GM06990 (cell line): ENCODE measurements around the gene SDK2.

ENCODE experiments used
- DNase-seq: peaks from one replicate; pipeline ENCODE4 v3.0.0-alpha.2; 2011; ENCODE audit not compliant: insufficient read length; ENCODE audit errors: extremely low read depth
- H3K27me3 ChIP-seq: replicated peaks from 2 replicates; pipeline ENCODE4 v1.6.0; 2011; ENCODE audit warnings: low read length; ENCODE audit not compliant: control insufficient read depth, insufficient read depth
- H3K36me3 ChIP-seq: 2 replicates; pipeline ENCODE4 v1.5.1; 2011; ENCODE audit warnings: low read length; ENCODE audit not compliant: control insufficient read depth, insufficient read depth
- H3K4me3 ChIP-seq: replicated peaks from 2 replicates; pipeline ENCODE4 v1.5.1; 2011; ENCODE audit warnings: low read depth, mild to moderate bottlenecking, control low read depth, low read length
- TF ChIP-seq, protein P1 (sequence below): IDR thresholded peaks from 2 replicates; pipeline ENCODE4 v1.5.1; 2011; ENCODE audit warnings: low read length, control low read depth, mild to moderate bottlenecking, inconsistent platforms; ENCODE audit not compliant: insufficient read depth, poor library complexity, severe bottlenecking

The SDK2 gene

DNA sequence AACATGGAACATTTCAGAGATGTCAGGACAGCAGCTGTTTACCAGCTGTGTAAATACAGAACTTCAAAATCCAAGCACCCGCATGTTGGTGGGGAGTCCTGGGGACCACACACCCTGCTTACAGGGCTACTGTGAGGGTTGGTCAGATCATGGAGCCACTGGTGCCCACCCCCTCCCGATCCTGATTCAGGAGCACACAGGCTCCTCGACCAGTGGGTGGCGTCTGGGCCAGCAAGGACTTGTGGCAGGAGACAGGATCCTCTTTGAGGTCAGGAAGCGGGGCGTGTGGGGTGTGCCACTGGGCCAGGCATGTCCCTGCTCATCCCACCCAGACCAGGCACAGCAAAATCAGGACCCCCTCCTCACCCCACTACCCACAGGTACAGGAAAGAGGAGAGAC lies 83.6 kb downstream of the SDK2 start:
- Histone ChIP-seq H3K36me3 (no peaks in the 10 kb centered on the region), H3K27me3 (no peaks in the 10 kb centered on the region; the same call in 1 of the 2 replicates), H3K4me3 (no peak overlapping the region)
- TF ChIP-seq, protein P1, sequence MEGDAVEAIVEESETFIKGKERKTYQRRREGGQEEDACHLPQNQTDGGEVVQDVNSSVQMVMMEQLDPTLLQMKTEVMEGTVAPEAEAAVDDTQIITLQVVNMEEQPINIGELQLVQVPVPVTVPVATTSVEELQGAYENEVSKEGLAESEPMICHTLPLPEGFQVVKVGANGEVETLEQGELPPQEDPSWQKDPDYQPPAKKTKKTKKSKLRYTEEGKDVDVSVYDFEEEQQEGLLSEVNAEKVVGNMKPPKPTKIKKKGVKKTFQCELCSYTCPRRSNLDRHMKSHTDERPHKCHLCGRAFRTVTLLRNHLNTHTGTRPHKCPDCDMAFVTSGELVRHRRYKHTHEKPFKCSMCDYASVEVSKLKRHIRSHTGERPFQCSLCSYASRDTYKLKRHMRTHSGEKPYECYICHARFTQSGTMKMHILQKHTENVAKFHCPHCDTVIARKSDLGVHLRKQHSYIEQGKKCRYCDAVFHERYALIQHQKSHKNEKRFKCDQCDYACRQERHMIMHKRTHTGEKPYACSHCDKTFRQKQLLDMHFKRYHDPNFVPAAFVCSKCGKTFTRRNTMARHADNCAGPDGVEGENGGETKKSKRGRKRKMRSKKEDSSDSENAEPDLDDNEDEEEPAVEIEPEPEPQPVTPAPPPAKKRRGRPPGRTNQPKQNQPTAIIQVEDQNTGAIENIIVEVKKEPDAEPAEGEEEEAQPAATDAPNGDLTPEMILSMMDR = peak; percentile 15
- no peak for DNase-seq

GRCh38 chr17:73559532-73559931 lies 84.7 kb downstream of the SDK2 start:
- no peaks in the 10 kb centered on the region; the same call in 1 of the 2 replicates for H3K27me3 ChIP-seq
- H3K36me3 ChIP-seq = no peaks in the 10 kb centered on the region
- no peak for DNase-seq
- H3K4me3 ChIP-seq = no peak overlapping the region
- TF ChIP-seq, protein P1 = no peak

DNA sequence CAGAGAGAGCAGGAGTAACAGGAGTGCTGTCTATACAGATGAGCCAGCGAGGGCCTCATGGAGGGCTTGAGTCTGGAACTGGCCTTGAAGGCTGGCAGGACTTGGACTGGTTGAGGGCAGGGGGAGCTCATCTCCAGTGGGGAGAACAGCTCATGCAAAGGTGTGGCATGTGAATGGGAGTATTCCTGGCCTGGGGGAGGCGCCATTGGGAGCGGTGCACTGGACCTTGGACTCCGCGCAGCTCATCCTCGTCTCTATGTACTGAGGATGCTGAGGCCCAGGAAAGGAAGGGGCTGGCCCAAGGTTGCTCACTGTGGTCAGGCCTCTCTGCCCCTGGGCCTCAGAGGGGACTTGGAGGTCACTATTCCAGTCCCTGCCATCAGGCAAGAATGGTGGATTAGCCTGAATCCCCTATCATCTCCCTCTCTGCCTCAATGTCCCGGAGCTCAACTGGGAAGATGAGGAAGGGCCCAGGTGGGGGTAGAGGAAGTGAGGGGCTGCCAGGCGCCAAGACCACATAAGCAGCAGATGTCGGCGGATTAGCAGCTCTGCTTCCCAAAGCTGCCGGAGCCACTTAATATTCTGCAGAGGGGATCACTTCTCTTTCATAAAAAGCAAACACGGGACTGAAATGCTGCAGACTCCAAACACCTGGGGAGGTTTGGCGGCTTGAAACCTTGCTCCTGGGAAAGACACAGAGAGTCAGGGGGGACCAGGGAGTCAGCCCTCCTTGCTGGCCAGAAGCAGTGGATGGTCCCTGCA lies 88.9 kb downstream of the SDK2 start:
- TF ChIP-seq, protein P1 = no peak
- Histone ChIP-seq H3K4me3 (no peak overlapping the region), H3K36me3 (no peaks in the 10 kb centered on the region), H3K27me3 (no peaks in the 10 kb centered on the region; the same call in 1 of the 2 replicates)
- DNase-seq = no peak

DNA sequence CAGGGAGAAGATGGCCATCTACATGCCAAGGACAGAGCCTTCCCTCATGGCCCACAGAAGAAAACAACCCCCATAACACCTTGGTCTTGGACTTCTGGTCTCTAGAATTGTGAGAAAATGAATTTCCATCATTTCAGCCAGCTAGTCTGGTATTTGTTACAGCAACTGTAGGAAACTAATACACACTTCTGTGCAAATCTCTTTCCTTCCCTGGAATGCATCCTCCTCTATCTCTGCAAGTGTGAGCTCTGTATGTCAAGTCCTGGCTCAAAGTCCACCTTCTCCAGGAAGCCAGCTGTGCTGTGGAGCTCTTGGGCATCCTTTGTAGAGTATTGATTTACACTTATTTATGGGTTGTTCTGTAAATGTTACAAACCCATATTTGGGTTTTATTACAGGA lies 89.7 kb downstream of the SDK2 start:
- no peak overlapping the region for H3K4me3 ChIP-seq
- no peaks in the 10 kb centered on the region; the same call in 1 of the 2 replicates for H3K27me3 ChIP-seq
- DNase-seq = no peak
- TF ChIP-seq, protein P1 = no peak
- H3K36me3 ChIP-seq = no peaks in the 10 kb centered on the region

DNA sequence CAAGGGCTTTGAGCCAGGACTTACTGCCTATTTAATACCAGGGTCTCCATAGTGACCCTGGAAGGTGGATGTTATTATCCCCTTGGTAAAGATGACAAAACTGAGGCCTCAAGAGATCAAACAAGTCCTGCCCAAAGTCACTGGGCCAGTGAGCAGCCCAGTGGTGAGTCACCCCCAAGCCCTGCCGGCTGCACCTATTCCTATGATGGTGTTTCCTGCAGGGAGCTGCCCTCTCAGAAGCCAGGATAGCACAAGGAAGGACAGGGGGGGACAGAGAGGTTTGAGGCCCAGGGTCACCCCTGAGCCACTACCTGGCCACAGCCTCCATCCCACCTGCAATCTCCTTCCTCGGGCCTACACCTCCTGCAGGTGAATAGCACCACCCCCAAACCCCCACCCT lies 90.9 kb downstream of the SDK2 start:
- Histone ChIP-seq H3K36me3 (no peaks in the 10 kb centered on the region), H3K4me3 (no peak overlapping the region), H3K27me3 (no peaks in the 10 kb centered on the region; the same call in 1 of the 2 replicates)
- TF ChIP-seq, protein P1 = no peak
- DNase-seq = no peak
